Gastrocnemius medialis (tissue), 4 donors: ENCODE measurements around the gene NUP153.

Experiments
- CTCF ChIP-seq, 5 experiments: fragments of 450-650 bp in 3 of 5; fragments of 200-600 bp in 2 of 5; sonication (generic) in 2 of 5; IDR thresholded peaks in 4 of 5; conservative IDR thresholded peaks in 1 of 5; 1 replicate in 4 of 5; 2 replicates in 1 of 5; pipeline ENCODE4 v1.5.1; 2016 to 2019; ENCODE audit warnings: antibody characterized with exemption in 5 of 5, mild to moderate bottlenecking in 3 of 5, moderate library complexity in 3 of 5
- POLR2A ChIP-seq, 2 donors: fragments of 450-650 bp; IDR thresholded peaks; one replicate each; pipeline ENCODE4 v1.6.1; 2017; ENCODE audit warnings: antibody characterized with exemption in 2 of 2, mild to moderate bottlenecking in 2 of 2, moderate library complexity in 2 of 2

GRCh38 chr6:17585766-17586490, 120.8 kb downstream of the NUP153 start:
- TF ChIP-seq CTCF (IDR thresholded peaks at IDR 0.05 in 4 of 5, conservative IDR thresholded peaks at IDR 0.05 in 1 of 5), result no peak
- no peak for TF ChIP-seq POLR2A (IDR thresholded peaks at IDR 0.05)
